ELF-1 (cell line): ENCODE data around the gene MAML3.

Source experiments
- DNase-seq: peaks from one replicate; pipeline ENCODE4 v3.0.0-alpha.2; 2016; ENCODE audit warnings: low read depth, low spot score

MAML3 gene

GRCh38 chr4:139873111-139873860, 280.7 kb downstream of the MAML3 start:
- no peak for DNase-seq

GRCh38 chr4:139872274-139872673, 281.7 kb downstream of the MAML3 start:
- DNase-seq, result no peak

- no peak for DNase-seq
Measured at GRCh38 chr4:139869810-139870209, 284.2 kb downstream of the MAML3 start.

GRCh38 chr4:139866276-139866962, 287.6 kb downstream of the MAML3 start:
- DNase-seq, result no peak

GRCh38 chr4:139865537-139865936, 288.4 kb downstream of the MAML3 start:
- DNase-seq, result no peak

GRCh38 chr4:139863531-139863930, 290.5 kb downstream of the MAML3 start:
- no peak for DNase-seq

- DNase-seq, result no peak
Measured at GRCh38 chr4:139861471-139861870, 292.5 kb downstream of the MAML3 start.

- DNase-seq, result no peak
Measured at GRCh38 chr4:139860435-139861024, 293.5 kb downstream of the MAML3 start.

GRCh38 chr4:139859876-139860275, 294.1 kb downstream of the MAML3 start:
- no peak for DNase-seq

GRCh38 chr4:139858436-139859205, 295.4 kb downstream of the MAML3 start:
- DNase-seq, result no peak

- DNase-seq, result no peak
Measured at GRCh38 chr4:139857977-139858376, 296.0 kb downstream of the MAML3 start.

GRCh38 chr4:139857021-139857420, 297.0 kb downstream of the MAML3 start:
- peak; percentile 71 for DNase-seq

GRCh38 chr4:139854668-139855403, 299.1 kb downstream of the MAML3 start:
- no peak for DNase-seq

- peak; percentile 79 for DNase-seq
Measured at GRCh38 chr4:139853309-139853708, 300.7 kb downstream of the MAML3 start.

GRCh38 chr4:139852612-139853269, 301.2 kb downstream of the MAML3 start:
- DNase-seq, result no peak

GRCh38 chr4:139851639-139852038, 302.3 kb downstream of the MAML3 start:
- DNase-seq, result no peak

- DNase-seq, result no peak
Measured at GRCh38 chr4:139851133-139851532, 302.9 kb downstream of the MAML3 start.

- no peak for DNase-seq
Measured at GRCh38 chr4:139849219-139849618, 304.8 kb downstream of the MAML3 start.

GRCh38 chr4:139848028-139848427, 306.0 kb downstream of the MAML3 start:
- DNase-seq, result no peak

- DNase-seq, result no peak
Measured at GRCh38 chr4:139847602-139848001, 306.4 kb downstream of the MAML3 start.

- no peak for DNase-seq
Measured at GRCh38 chr4:139846766-139847165, 307.2 kb downstream of the MAML3 start.
